SK-N-MC (cell line): ENCODE data around the gene DHX16.
A peak's percentile ranks its signal among the peaks of the same experiment; 100 is the strongest.

Experiments used
- EZH2 ChIP-seq: fragments of 200-600 bp; sonication (generic); IDR thresholded peaks from one replicate; pipeline ENCODE4 v1.6.1; 2017; ENCODE audit warnings: antibody characterized with exemption
- FOXP2 ChIP-seq: optimal IDR thresholded peaks from 2 replicates; pipeline ENCODE3; 2011; ENCODE audit warnings: mild to moderate bottlenecking, moderate library complexity; ENCODE audit not compliant: insufficient read depth; ENCODE audit errors: extremely low read length, control extremely low read depth
- POLR2AphosphoS5 ChIP-seq: IDR thresholded peaks from 2 replicates; pipeline ENCODE4 v1.6.1; 2012; ENCODE audit warnings: mild to moderate bottlenecking, low read depth, low read length, borderline replicate concordance

DNA sequence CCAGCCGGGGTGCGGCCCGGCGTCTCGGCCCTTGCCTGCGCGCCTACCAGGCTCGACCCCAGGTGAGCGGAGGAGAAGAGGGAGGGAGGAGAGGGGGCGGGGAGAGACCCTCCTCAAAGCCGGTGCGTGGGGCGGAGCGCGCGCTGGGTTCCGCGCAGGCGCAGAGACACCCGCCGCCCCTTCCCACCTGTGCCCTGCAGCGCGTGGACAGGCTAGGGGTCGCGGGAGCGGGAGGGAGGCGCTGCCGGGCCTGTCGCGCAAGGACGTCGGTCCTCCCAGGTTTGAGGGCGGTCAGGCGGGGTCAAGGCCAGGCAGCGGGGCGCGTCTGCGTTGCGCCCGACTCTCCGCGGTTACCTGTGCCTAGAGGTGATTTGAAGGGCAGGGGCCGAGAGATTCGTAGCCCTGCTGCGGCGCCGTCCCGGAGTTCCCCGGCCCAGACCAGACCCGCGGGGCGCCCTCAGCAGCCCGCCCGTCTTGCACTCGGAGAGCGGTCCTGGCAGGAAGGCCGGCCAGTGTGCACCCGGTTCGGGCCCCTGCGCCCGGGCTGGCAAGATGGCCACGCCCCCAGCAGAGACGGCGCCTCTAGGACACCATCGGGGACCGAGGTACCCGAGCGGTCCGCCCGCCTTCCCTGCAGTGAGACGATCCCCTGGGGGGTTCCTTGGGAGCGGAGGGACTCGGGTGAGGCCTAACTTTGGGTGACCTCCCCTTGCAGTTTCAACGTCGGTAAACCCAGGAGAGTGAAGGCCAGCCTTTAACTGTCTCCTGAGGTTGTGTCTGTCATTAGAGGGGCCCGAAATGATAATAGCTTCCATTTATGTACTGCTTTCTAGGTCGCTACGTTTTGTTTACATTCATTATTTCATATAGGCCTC lies 25.3 kb downstream of the DHX16 start:
- no peak for TF ChIP-seq EZH2
- TF ChIP-seq POLR2AphosphoS5 = peak; percentile 91
- no peak for TF ChIP-seq FOXP2
